Esophagus squamous epithelium (tissue), 5 donors: Measurements from ENCODE around the gene TMEM74B. TPM values are rescaled to one million over a fixed set of nuclear protein-coding genes. Genes with fewer than 3 reads are reported as not detected.

Experiments
- DNase-seq: peaks from one replicate; lab custom pipeline; 2025; lab: John Stamatoyannopoulos, UW
- H3K27ac ChIP-seq, 4 donors: fragments of 200-600 bp; sonication (generic); one replicate each; pipeline ENCODE4 v1.5.1; 2016 to 2019; ENCODE audit warnings: mild to moderate bottlenecking in 1 of 4
- H3K27me3 ChIP-seq, 4 donors: fragments of 200-600 bp; sonication (generic); 1 replicate in 3 of 4; 2 replicates in 1 of 4; pipeline versions ENCODE4 v1.5.1 to v1.6.0; 2017 to 2021; ENCODE audit warnings: antibody characterized with exemption in 1 of 4
- H3K36me3 ChIP-seq, 3 donors: fragments of 200-600 bp; sonication (generic); one replicate each; pipeline ENCODE4 v1.5.1; 2016 to 2019
- H3K4me1 ChIP-seq, 3 donors: fragments of 200-600 bp; sonication (generic); one replicate each; pipeline ENCODE4 v1.5.1; 2017 to 2019
- H3K4me3 ChIP-seq, 4 donors: fragments of 200-600 bp; sonication (generic); 1 replicate in 3 of 4; 2 replicates in 1 of 4; pipeline ENCODE4 v1.5.1; 2016 to 2019; ENCODE audit warnings: mild to moderate bottlenecking in 2 of 4, moderate library complexity in 1 of 4
- H3K9me3 ChIP-seq, 3 donors: fragments of 200-600 bp; sonication (generic); one replicate each; pipeline ENCODE4 v1.5.1; 2016 to 2019
- POLR2A ChIP-seq, 4 donors: fragments of 450-650 bp; IDR thresholded peaks; one replicate each; pipeline ENCODE4 v1.6.1; 2017; ENCODE audit warnings: antibody characterized with exemption in 4 of 4, mild to moderate bottlenecking in 4 of 4, moderate library complexity in 3 of 4
- whole genome bisulfite sequencing, 2 donors: methylation state at CpG; one replicate each; pipeline ENCODE4 v1.1.5; 2018; 5-methylcytosine and 5-hydroxymethylcytosine counted together
- intact Hi-C: fragments of 100-400 bp; cut with DNase I; formaldehyde crosslinking; loops from one replicate; pipeline ENCODE4 v1.15.0; 2022
- total RNA-seq, 4 donors: library from RNA; depleted of rRNA; stranded (reverse); fragments of >200 nt; gene quantifications; one replicate each; pipeline ENCODE4 v1.1.0, GENCODE V29; 2016
- TF ChIP-seq, protein P1 (sequence below), 6 experiments: fragments of 450-650 bp in 4 of 6; fragments of 200-600 bp in 2 of 6; sonication (generic) in 2 of 6; IDR thresholded peaks; one replicate each; pipeline ENCODE4 v1.5.1; 2016 to 2019; ENCODE audit warnings: antibody characterized with exemption in 6 of 6, mild to moderate bottlenecking in 4 of 6, moderate library complexity in 4 of 6
- donor health status: DM: yes; HTN: yes; CAD: no.

The TMEM74B gene
- total RNA-seq, 4 donors from 2014 or later: 0.13 to 1.1 (median 0.77) TPM

DNA sequence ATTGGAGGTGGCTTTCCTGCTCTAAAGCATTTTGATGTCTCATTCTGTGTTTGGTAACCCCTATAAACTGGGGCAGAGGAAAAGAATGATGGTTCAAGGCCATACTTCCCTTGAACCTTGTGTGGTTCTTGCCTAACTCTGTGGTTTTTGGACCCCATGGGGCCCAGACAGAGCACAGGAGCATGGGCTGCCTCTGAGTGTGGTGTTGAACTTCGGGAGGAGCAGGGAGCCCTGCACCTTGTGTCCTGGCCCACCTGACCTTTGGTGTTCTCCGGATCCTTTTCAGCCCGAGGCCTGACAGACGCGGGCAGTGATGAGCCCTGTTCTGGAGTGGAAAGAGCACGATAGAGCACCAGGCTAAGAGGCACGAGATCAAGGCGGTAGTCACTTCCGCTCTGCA, 18.8 kb downstream of the TMEM74B start:
- Histone ChIP-seq H3K4me3 (no peak overlapping the region), H3K4me1 (no peaks in the 10 kb centered on the region), H3K27ac (no peak overlapping the region), H3K36me3 (peaks cover 11 to 100% (median 39%) of the 10 kb centered on the region in 3 donors), H3K27me3 (no peaks in the 10 kb centered on the region), H3K9me3 (no peaks in the 10 kb centered on the region)
- TF ChIP-seq, protein P1, sequence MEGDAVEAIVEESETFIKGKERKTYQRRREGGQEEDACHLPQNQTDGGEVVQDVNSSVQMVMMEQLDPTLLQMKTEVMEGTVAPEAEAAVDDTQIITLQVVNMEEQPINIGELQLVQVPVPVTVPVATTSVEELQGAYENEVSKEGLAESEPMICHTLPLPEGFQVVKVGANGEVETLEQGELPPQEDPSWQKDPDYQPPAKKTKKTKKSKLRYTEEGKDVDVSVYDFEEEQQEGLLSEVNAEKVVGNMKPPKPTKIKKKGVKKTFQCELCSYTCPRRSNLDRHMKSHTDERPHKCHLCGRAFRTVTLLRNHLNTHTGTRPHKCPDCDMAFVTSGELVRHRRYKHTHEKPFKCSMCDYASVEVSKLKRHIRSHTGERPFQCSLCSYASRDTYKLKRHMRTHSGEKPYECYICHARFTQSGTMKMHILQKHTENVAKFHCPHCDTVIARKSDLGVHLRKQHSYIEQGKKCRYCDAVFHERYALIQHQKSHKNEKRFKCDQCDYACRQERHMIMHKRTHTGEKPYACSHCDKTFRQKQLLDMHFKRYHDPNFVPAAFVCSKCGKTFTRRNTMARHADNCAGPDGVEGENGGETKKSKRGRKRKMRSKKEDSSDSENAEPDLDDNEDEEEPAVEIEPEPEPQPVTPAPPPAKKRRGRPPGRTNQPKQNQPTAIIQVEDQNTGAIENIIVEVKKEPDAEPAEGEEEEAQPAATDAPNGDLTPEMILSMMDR (IDR thresholded peaks at IDR 0.05): no peak
- TF ChIP-seq POLR2A (IDR thresholded peaks at IDR 0.05): no peak
- intact Hi-C loops: no loop called here
- DNase-seq: no peak
- WGBS, 2 donors: 97 to 100% methylated on average over 4 to 8 of the region's 9 CpGs

DNA sequence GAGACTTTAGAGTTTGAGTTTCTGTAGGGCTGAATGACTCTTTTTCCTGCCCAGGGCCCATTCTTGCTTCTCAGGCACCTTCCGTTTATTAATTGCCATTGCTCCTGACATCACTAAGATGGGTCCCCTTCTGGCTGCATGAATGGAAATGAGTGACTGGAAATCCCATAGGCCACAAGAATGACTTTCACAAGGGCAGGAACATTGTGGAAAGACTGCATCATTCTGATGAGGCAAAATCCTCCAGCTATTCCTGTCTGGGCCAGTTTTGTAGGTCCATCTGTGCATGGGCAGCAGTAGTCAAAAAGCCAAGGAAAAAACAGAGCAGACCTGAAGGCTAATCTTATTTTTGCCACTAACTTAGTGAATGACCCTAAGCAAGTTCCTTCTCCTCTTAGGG, 19.3 kb downstream of the TMEM74B start:
- Histone ChIP-seq H3K9me3 (no peaks in the 10 kb centered on the region), H3K36me3 (peaks cover 11 to 100% (median 42%) of the 10 kb centered on the region in 3 donors), H3K27me3 (no peaks in the 10 kb centered on the region), H3K27ac (no peak overlapping the region), H3K4me1 (no peaks in the 10 kb centered on the region), H3K4me3 (no peak overlapping the region)
- no peak for DNase-seq
- intact Hi-C loops: no loop called here
- WGBS, 2 donors: 94 to 100% methylated on average over 1 of the region's 1 CpG
- TF ChIP-seq, protein P1 (IDR thresholded peaks at IDR 0.05): no peak
- no peak for TF ChIP-seq POLR2A (IDR thresholded peaks at IDR 0.05)

DNA sequence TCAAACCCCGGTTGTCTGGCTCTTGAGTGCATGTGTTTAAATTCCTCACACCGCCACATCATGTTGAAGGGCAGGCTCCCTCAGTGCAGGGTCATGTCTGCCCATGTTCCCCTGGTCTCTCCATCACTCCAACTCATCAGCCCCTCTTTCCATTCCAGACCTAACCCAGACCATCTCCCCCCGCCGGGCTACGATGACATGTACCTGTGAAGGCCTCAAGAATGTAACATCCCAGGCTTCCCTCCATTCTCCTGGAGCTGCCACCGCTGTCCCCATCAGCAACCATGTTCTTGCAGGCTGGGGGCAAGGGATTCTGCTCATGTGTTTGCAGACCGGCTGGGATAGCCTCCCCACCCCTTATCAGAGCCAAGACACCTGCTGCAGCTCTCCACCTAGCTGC, 19.9 kb downstream of the TMEM74B start:
- Histone ChIP-seq H3K36me3 (peaks cover 11 to 100% (median 46%) of the 10 kb centered on the region in 3 donors), H3K4me1 (no peaks in the 10 kb centered on the region), H3K27ac (no peak overlapping the region), H3K4me3 (no peak overlapping the region), H3K9me3 (no peaks in the 10 kb centered on the region), H3K27me3 (no peaks in the 10 kb centered on the region)
- WGBS, 2 donors: 77 to 98% methylated on average over 4 to 7 of the region's 7 CpGs
- intact Hi-C loops: no loop called here
- no peak for TF ChIP-seq POLR2A (IDR thresholded peaks at IDR 0.05)
- TF ChIP-seq, protein P1 (IDR thresholded peaks at IDR 0.05): no peak
- no peak for DNase-seq

DNA sequence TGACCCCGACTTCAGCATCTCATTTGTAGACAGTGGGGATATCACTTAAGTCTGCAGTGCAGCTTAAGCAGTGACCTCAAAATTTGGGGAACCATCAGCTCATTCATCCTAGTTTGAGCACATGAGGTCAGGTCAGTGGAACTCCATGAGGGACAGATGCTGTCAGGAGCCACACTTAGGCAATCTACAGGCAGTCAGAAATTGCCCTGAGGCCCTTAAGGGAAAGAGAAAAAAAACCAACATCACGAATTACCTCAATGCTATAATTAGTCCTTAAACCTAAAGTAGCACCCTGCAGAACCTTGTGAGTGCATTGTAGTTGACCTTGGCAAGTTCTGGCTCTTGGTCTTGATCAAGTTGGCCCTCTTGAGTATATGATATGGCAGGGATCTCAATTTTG, 21.1 kb downstream of the TMEM74B start:
- Histone ChIP-seq H3K27ac (no peak overlapping the region), H3K36me3 (peaks cover 9 to 98% (median 35%) of the 10 kb centered on the region in 3 donors), H3K4me1 (no peaks in the 10 kb centered on the region), H3K4me3 (no peak overlapping the region), H3K9me3 (no peaks in the 10 kb centered on the region), H3K27me3 (no peaks in the 10 kb centered on the region)
- intact Hi-C loops: no loop called here
- WGBS, 2 donors: 38 to 100% methylated on average over 1 to 2 of the region's 2 CpGs
- no peak for DNase-seq
- TF ChIP-seq, protein P1 (IDR thresholded peaks at IDR 0.05): no peak
- no peak for TF ChIP-seq POLR2A (IDR thresholded peaks at IDR 0.05)

DNA sequence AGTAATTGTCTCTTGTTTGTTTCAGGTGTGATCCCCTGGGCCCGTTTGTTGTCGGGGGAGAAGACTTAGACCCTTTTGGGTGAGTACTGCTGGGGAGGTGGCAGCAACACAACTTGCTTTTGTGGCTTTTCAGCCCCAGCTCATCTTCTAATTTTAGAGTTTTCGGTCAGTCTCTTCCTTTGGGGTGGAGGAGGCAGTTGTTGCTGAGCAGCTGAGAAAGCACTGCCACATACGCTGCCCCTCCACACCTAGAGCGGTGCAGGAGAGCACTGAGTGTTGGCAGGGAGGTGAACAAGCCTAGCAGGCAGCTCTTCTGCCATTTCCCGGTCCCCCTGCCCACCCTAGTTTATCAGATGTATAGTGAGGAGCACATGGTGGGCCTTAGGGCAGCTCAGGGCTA, 21.7 kb downstream of the TMEM74B start:
- no peaks in the 10 kb centered on the region for H3K4me1 ChIP-seq
- no peak for DNase-seq
- no peak overlapping the region for H3K27ac ChIP-seq
- intact Hi-C loops: no loop called here
- H3K27me3 ChIP-seq: no peaks in the 10 kb centered on the region
- 86 to 97% methylated on average over 3 to 5 of the region's 6 CpGs for WGBS, 2 donors
- H3K9me3 ChIP-seq: no peaks in the 10 kb centered on the region
- H3K36me3 ChIP-seq: peaks cover 7 to 95% (median 30%) of the 10 kb centered on the region in 3 donors
- TF ChIP-seq POLR2A (IDR thresholded peaks at IDR 0.05): no peak
- TF ChIP-seq, protein P1 (IDR thresholded peaks at IDR 0.05): no peak
- H3K4me3 ChIP-seq: no peak overlapping the region
